Upper lobe of right lung (tissue), 1 donor: ENCODE data around the gene HSH2D. TPM values are rescaled to one million over a fixed set of nuclear protein-coding genes. Genes with fewer than 3 reads are reported as not detected.

Source experiments
- ATAC-seq: fragments of 200-7000 bp; cut with Tn5 transposase; one replicate; pipeline ENCODE4 v1.9.1; 2020; ENCODE audit warnings: mild to moderate bottlenecking, moderate library complexity
- DNase-seq: peaks from one replicate; pipeline ENCODE4 v3.0.0-alpha.2; 2020
- H3K27ac ChIP-seq: fragments of 200-600 bp; one replicate; pipeline ENCODE4 v1.8.0; 2022
- H3K27me3 ChIP-seq: fragments of 200-600 bp; one replicate; pipeline ENCODE4 v1.8.0; 2022; ENCODE audit warnings: mild to moderate bottlenecking
- H3K36me3 ChIP-seq: fragments of 200-600 bp; one replicate; pipeline ENCODE4 v1.8.0; 2022
- H3K4me1 ChIP-seq: fragments of 200-600 bp; one replicate; pipeline ENCODE4 v1.8.0; 2022
- H3K4me3 ChIP-seq: fragments of 200-600 bp; one replicate; pipeline ENCODE4 v1.8.0; 2022; ENCODE audit warnings: mild to moderate bottlenecking
- H3K9me3 ChIP-seq: fragments of 200-600 bp; one replicate; pipeline ENCODE4 v1.8.0; 2022
- CTCF ChIP-seq: fragments of 200-600 bp; IDR thresholded peaks from one replicate; pipeline ENCODE4 v1.8.0; 2022; ENCODE audit warnings: antibody characterized with exemption
- intact Hi-C: fragments of 100-400 bp; cut with DNase I; formaldehyde crosslinking; loops from one replicate; pipeline ENCODE4 v1.11.0; 2022
- total RNA-seq: library from RNA; stranded (reverse); fragmentation: NEBNext Ultra II Directional; extraction: Animal tissue kit (Norgen Biotek cat#: 25700); gene quantifications from one replicate; pipeline ENCODE4 v1.2.1, GENCODE V29; 2021
- donor health status: DM: no; HTN: yes; CAD: no; lungs with severe emphysema.

Gene HSH2D
- total RNA-seq, 1 donor from 2014 or later: 6.0 TPM

- Histone ChIP-seq H3K4me3 (no peak overlapping the region), H3K4me1 (peaks cover 19% of the 10 kb centered on the region), H3K27me3 (no peaks in the 10 kb centered on the region), H3K9me3 (no peaks in the 10 kb centered on the region), H3K27ac (no peak overlapping the region), H3K36me3 (peaks cover 49% of the 10 kb centered on the region)
- DNase-seq (no peak), ATAC-seq (no peak)
- TF ChIP-seq CTCF: no peak
- intact Hi-C loops: no loop called here
Observed at GRCh38 chr19:16203256-16204004, 59.9 kb downstream of the HSH2D start.

GRCh38 chr19:16204005-16204294 lies 60.5 kb downstream of the HSH2D start:
- H3K4me3 ChIP-seq: no peak overlapping the region
- DNase-seq (no peak), ATAC-seq (no peak)
- H3K27ac ChIP-seq: no peak overlapping the region
- no peak for TF ChIP-seq CTCF
- intact Hi-C loops: no loop called here
- H3K27me3 ChIP-seq: no peaks in the 10 kb centered on the region
- peaks cover 14% of the 10 kb centered on the region for H3K4me1 ChIP-seq
- H3K36me3 ChIP-seq: peaks cover 54% of the 10 kb centered on the region
- no peaks in the 10 kb centered on the region for H3K9me3 ChIP-seq

GRCh38 chr19:16205205-16206045 lies 61.9 kb downstream of the HSH2D start:
- Histone ChIP-seq H3K36me3 (peaks cover 69% of the 10 kb centered on the region), H3K4me1 (no peaks in the 10 kb centered on the region), H3K27ac (no peak overlapping the region), H3K4me3 (no peak overlapping the region), H3K9me3 (no peaks in the 10 kb centered on the region), H3K27me3 (no peaks in the 10 kb centered on the region)
- intact Hi-C loops: no loop called here
- ATAC-seq (no peak), DNase-seq (peak; percentile 48)
- no peak for TF ChIP-seq CTCF

- DNase-seq: peak; percentile 46
- Histone ChIP-seq H3K27ac (no peak overlapping the region), H3K36me3 (peaks cover 76% of the 10 kb centered on the region)
Observed at GRCh38 chr19:16206046-16206605, 62.6 kb downstream of the HSH2D start.

GRCh38 chr19:16206637-16207036 lies 63.2 kb downstream of the HSH2D start:
- no peak for TF ChIP-seq CTCF
- Histone ChIP-seq H3K27me3 (no peaks in the 10 kb centered on the region), H3K4me3 (no peak overlapping the region), H3K4me1 (no peaks in the 10 kb centered on the region), H3K36me3 (peaks cover 81% of the 10 kb centered on the region), H3K9me3 (no peaks in the 10 kb centered on the region), H3K27ac (no peak overlapping the region)
- DNase-seq (peak; percentile 55), ATAC-seq (no peak)
- intact Hi-C loops: no loop called here

More at GRCh38 chr19:16206046-16206605, 62.6 kb downstream of the HSH2D start:
- no peak overlapping the region for H3K4me3 ChIP-seq
- H3K27me3 ChIP-seq: no peaks in the 10 kb centered on the region
- H3K9me3 ChIP-seq: no peaks in the 10 kb centered on the region
- no peak for TF ChIP-seq CTCF
- no peaks in the 10 kb centered on the region for H3K4me1 ChIP-seq
- ATAC-seq: no peak
- intact Hi-C loops: no loop called here
